Amygdala (tissue), 56 donors: ENCODE data around the gene PRICKLE2.

Experiments
- DNase-seq, 56 donors: peaks; one replicate each; lab custom pipeline; 2025; lab: John Stamatoyannopoulos, UW

Gene PRICKLE2

GRCh38 chr3:64138656-64139375, 86.5 kb downstream of the PRICKLE2 start:
- DNase-seq: no peak

DNA sequence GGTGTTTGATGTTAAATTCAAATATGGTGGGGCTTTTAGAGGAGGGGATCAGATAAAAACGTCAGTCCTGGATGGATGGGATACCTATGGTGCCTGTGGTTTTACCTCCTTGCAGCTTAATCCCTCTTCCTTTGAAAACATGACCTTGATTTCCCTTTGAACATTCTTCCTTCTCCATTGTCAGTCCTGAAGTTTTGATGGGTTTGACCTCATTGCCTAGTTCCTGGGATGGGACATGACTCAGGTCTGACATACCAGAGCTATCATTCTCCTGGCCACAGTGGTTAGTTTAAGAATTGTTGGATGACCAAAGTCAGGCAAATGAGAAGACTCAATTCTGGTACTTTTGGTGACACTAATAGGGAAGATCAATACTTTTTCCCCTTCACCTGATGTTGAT, 87.2 kb downstream of the PRICKLE2 start:
- no peak for DNase-seq

DNA sequence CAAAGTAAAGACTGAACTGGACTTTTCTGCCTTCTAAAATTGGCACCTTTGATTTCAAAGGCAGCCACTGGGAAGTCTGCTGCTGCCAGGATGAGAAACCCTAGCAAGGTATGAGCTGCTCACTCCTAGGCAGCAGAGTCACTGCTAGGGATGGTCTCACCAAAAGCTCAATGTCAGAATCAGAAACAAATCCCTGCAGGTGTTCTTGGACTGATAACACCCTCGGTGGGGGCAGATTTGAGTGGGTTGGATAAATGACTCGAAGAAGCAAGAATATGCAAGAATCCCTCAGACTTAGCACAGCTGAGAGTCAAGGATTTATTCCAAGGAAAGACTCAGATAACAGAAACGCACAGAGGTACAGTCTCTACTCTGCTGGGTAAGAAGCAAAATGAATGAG, 90.4 kb downstream of the PRICKLE2 start:
- DNase-seq: no peak

- no peak for DNase-seq
Measured at GRCh38 chr3:64133987-64134386, 91.3 kb downstream of the PRICKLE2 start.

GRCh38 chr3:64133272-64133671, 92.0 kb downstream of the PRICKLE2 start:
- no peak for DNase-seq

GRCh38 chr3:64131725-64132469, 93.4 kb downstream of the PRICKLE2 start:
- DNase-seq: no peak

DNA sequence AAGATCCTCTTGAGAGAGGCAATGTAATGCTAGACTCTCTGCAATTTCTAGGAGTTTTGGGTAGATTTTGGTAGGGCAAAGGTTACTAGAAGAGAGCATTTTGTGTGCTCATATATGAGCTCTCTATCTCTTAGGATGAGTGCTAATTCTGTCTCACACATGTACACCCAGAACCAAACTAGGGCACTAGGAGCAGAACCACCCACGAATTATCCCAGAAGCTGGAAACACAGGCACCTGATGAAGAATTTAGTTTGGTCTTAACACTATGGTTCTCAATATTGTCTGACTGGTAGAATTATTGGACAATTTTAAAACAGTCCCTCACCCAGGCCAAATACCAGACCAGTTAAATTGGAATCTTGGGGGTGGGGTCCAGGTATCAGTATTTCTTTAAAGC, 94.8 kb downstream of the PRICKLE2 start:
- DNase-seq: no peak

DNA sequence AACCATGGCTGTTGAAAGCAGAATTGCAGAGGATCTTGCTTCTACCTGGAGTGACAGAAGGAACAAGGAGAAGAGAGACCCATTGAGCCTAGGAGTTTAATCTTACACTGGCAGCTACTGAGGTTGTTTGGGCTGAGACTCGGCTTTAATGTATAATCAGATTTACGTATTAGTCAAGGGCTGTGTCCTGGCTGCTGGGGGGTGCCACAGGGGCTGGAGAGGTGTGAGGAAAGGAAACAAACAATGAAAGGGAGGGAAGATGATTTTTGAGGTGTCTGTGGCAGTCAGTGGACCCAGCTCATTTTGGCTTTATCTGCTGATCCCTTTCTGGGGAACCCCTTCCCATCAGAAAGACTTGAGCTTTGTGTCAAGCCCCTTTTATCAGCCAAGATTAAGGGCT, 95.7 kb downstream of the PRICKLE2 start:
- DNase-seq: no peak

GRCh38 chr3:64129106-64129505, 96.2 kb downstream of the PRICKLE2 start:
- DNase-seq: no peak

GRCh38 chr3:64125561-64125960, 99.7 kb downstream of the PRICKLE2 start:
- DNase-seq: no peak

- no peak for DNase-seq
Measured at GRCh38 chr3:64123931-64124330, 101.3 kb downstream of the PRICKLE2 start.

- no peak for DNase-seq
Measured at GRCh38 chr3:64122476-64122875, 102.8 kb downstream of the PRICKLE2 start.

DNA sequence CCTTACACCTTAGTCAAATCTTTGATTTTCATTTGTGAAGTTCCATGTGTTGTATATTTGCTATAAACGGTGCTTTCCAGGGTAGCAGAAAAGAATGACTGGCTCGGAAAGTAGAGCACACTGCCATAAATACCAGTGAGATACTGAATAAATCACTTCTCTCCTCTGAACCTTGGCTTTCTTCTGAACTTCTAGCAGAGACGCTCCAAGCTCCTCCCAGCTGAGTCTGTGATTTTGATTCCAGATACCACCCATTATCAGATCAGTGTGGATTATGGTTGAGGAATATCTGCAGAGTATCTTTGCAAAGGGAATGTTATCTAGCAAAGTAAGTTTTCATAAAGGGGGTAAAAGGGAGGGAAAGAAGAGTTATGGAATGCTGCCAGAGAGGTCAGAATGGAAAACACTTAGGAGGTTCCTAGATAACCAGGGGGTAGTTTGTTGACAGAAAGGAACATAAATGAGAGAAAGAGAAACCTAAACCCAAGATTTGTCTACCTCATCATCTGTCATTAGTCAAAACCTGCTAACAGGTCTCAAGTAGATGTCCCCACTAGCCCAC, 103.4 kb downstream of the PRICKLE2 start:
- no peak for DNase-seq

DNA sequence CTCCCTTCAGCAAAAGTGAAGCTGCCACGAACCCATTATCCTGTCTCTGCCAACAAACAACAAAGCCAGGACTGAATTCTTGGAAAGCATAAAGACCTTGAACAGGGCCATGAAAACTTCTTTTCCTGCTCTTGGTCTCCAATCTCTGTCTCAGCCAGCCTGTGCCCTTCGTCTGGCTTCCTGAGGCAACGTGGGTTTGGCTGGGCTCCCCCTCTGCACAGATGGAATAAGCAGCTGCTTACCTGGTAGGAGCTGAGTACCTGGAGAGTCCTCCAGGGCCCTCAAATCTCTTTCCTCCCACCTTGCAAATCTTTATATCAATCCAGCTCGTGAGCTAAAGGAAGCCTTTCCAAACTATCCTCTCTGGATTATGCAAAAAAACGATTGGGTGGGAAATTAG, 104.4 kb downstream of the PRICKLE2 start:
- no peak for DNase-seq

DNA sequence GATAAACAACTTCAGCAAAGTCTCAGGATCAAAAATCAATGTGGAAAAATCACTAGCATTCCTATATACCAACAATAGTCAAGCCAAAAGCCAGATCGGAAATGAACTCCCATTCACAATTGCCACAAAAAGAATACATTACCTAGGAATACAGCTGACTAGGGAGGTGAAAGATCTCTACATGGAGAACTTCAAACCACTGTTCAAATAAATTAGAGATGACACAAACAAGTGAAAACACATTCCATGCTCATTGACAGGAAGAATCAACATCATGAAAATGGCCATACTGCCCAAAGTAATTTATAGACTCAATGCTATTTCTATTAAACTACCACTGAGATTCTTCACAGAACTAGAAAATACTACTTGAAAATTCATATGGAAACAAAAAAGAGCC, 107.8 kb downstream of the PRICKLE2 start:
- no peak for DNase-seq

- no peak for DNase-seq
Measured at GRCh38 chr3:64114651-64115050, 110.6 kb downstream of the PRICKLE2 start.

DNA sequence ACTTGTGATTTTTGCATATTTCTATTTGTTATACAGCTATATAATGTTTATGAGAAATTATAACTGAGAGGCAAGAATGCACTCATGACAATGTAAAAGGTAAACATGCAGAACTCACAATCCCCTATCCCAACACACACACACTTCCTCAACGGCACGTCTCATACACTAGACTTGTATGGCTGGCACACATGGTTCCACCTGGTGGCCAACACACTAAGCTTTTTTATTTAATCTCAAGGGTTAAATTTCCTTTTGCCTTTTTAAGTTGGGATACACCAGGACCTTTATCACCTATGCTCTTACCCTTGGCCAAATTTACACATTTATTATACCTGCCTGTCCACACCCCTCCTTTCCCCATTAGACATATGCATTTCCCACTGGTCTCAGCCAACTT, 113.4 kb downstream of the PRICKLE2 start:
- no peak for DNase-seq

- no peak for DNase-seq
Measured at GRCh38 chr3:64111083-64111482, 114.2 kb downstream of the PRICKLE2 start.

DNA sequence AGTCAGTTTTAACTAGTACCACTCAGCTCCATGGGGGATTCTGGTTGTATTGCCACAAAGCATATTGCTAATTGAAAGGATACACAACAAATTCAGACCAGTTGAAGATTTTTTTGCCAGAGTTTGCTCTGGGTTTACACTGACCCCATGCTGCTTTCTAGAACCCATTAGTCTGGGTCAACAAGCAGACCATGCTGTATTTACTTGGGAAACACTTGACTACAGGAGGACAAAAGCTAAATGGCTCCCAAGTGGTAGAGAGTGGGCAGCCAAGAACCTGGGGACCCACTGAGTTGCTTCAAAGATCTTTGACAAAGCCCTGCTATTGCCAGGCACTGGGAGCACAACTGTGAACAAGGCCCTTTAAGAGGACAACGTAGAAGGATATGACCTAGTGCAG, 115.2 kb downstream of the PRICKLE2 start:
- peak in 2 of 56 donors; percentile 6 to 20 for DNase-seq

GRCh38 chr3:64109438-64109837, 115.8 kb downstream of the PRICKLE2 start:
- DNase-seq: peak in 35 of 56 donors; percentile 2 to 62 (median 25)

DNA sequence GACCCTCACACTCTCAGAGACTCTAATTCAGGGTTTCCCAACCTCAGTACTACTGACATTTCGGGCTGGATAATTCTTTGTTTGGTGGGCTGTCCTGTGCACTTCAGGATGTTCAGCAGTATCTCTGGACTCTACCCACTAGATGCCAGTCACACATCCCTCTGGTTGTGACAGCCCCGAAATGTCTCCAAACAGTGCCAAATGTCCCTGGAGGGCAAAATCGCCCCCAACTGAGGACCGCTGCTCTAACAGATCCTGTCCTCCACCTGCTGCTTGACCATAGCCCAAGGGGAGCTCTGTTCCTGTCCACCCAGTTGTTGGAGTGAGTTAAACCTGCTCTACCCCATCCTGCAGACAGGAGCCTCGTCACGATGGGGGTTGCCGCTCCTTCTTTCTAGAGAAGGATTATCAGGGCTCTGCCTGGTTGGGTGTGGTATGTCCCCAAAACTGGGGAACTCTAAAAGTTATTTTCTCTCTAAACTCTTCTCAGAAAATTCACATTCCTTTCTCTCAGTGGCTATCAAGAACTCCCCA, 116.4 kb downstream of the PRICKLE2 start:
- no peak for DNase-seq

- DNase-seq: no peak
Measured at GRCh38 chr3:64108231-64108630, 117.0 kb downstream of the PRICKLE2 start.
